K562 (cell line): ENCODE data around the gene HSD17B12. TPM values are rescaled to one million over a fixed set of nuclear protein-coding genes. Genes with fewer than 3 reads are reported as not detected.
A peak's percentile ranks its signal among the peaks of the same experiment; 100 is the strongest.

Experiments
- FOXK1 ChIP-seq: sonication (generic); formaldehyde crosslinking; IDR thresholded peaks from 2 replicates; pipeline ENCODE4 v1.8.0; 2022; ENCODE audit warnings: missing genetic modification reagents, mild to moderate bottlenecking, borderline replicate concordance
- FUS ChIP-seq: fragments of 200-400 bp; formaldehyde crosslinking; optimal IDR thresholded peaks from 2 replicates; pipeline ENCODE3; 2017; ENCODE audit warnings: low read depth, low read length
- HMGXB4 ChIP-seq: sonication (generic); formaldehyde crosslinking; IDR thresholded peaks from 2 replicates; pipeline ENCODE4 v1.8.1; 2023; ENCODE audit warnings: mild to moderate bottlenecking, missing genetic modification reagents
- IFI16 ChIP-seq: fragments of 250-450 bp; sonication (Bioruptor Pico); IDR thresholded peaks from 2 replicates; pipeline ENCODE4 v2.1.2; 2022; ENCODE audit warnings: mild to moderate bottlenecking, inconsistent platforms
- MXI1 ChIP-seq: IDR thresholded peaks from 2 replicates; pipeline ENCODE4 v1.6.1; 2011; ENCODE audit warnings: low read depth, mild to moderate bottlenecking, improper control_type of control experiment, low read length
- RUNX1 ChIP-seq: sonication (generic); IDR thresholded peaks from 2 replicates; pipeline ENCODE4 v1.6.1; 2016; ENCODE audit warnings: antibody characterized with exemption, low read depth
- THRAP3 ChIP-seq: fragments of 450-650 bp; IDR thresholded peaks from 2 replicates; pipeline ENCODE4 v1.6.1; 2016; ENCODE audit warnings: mild to moderate bottlenecking, inconsistent platforms, borderline replicate concordance
- USF2 ChIP-seq: sonication (generic); formaldehyde crosslinking; IDR thresholded peaks from 2 replicates; pipeline ENCODE4 v1.5.0; 2020; ENCODE audit warnings: missing genetic modification reagents
- ZNF134 ChIP-seq: fragments of 250-450 bp; sonication (Bioruptor Pico); conservative IDR thresholded peaks from 2 replicates; pipeline ENCODE4 v1.4.0; 2020
- ZNF140 ChIP-seq: fragments of 250-450 bp; sonication (Bioruptor Pico); IDR thresholded peaks from 2 replicates; pipeline ENCODE4 v1.8.0; 2021; ENCODE audit warnings: moderate library complexity, mild to moderate bottlenecking, inconsistent platforms
- ZNF143 ChIP-seq: sonication (generic); formaldehyde crosslinking; IDR thresholded peaks from 2 replicates; pipeline ENCODE4 v1.9.0; 2022; ENCODE audit warnings: mild to moderate bottlenecking, missing genetic modification reagents
- ZNF217 ChIP-seq: sonication (generic); formaldehyde crosslinking; IDR thresholded peaks from 2 replicates; pipeline ENCODE4 v1.8.0; 2022; ENCODE audit warnings: mild to moderate bottlenecking, missing genetic modification reagents
- polyA plus RNA-seq, 8 experiments: library from polyadenylated mRNA; depleted of rRNA in 4 of 8; stranded (reverse) in 5 of 8; unstranded in 3 of 8; fragments of >200 nt; fragmentation: Nextera tagmentation in 2 of 8; fragmentation: Illumina TruSeq in 1 of 8; extraction: Ambion mirVana in 2 of 8; extraction: Trizol in 1 of 8; gene quantifications; 2 replicates each; pipeline versions ENCODE4 v1.2.1 to v1.2.3, GENCODE V29; 2011 to 2014; ENCODE audit warnings: inconsistent platforms in 1 of 8, missing spikeins in 1 of 8
- total RNA-seq, 7 experiments: library from RNA; depleted of rRNA in 6 of 7; stranded (reverse); fragments of >200 nt in 6 of 7; fragmentation: Illumina TruSeq in 2 of 7; extraction: Trizol in 2 of 7; gene quantifications; 2 replicates each; pipeline versions ENCODE4 v1.2.1 to v1.2.3, GENCODE V29; 2011 to 2021; ENCODE audit warnings: low replicate concordance in 1 of 7
- TF ChIP-seq, protein P1 (sequence below): fragments of 250-450 bp; sonication (Bioruptor Pico); IDR thresholded peaks from 2 replicates; pipeline ENCODE4 v1.5.1; 2021; ENCODE audit warnings: mild to moderate bottlenecking
- TF ChIP-seq, protein P2 (sequence below): fragments of 450-650 bp; IDR thresholded peaks from 2 replicates; pipeline ENCODE4 v1.6.1; 2017; ENCODE audit warnings: antibody characterized with exemption
- TF ChIP-seq, protein P3 (sequence below): fragments of 250-450 bp; sonication (Bioruptor Pico); IDR thresholded peaks from 2 replicates; pipeline ENCODE4 v1.6.1; 2021; ENCODE audit warnings: mild to moderate bottlenecking
- TF ChIP-seq, protein P4 (sequence below): sonication (generic); formaldehyde crosslinking; IDR thresholded peaks from 2 replicates; pipeline ENCODE4 v1.8.0; 2023; ENCODE audit warnings: mild to moderate bottlenecking, missing genetic modification reagents
- TF ChIP-seq, protein P5 (sequence below): fragments of 450-650 bp; formaldehyde crosslinking; IDR thresholded peaks from 2 replicates; pipeline ENCODE4 v1.4.0; 2020; ENCODE audit warnings: mild to moderate bottlenecking, moderate library complexity

The HSD17B12 gene
- total and polyA plus RNA-seq, 9 of the 15 experiments (the other 6 are each of a cell fraction or from before 2014, with no cell fraction given): 9.1 to 34.5 (median 23.3) TPM

- no peak for TF ChIP-seq HMGXB4 (CRISPR knock-in tag)
- no peak for TF ChIP-seq RUNX1
- TF ChIP-seq, protein P1, sequence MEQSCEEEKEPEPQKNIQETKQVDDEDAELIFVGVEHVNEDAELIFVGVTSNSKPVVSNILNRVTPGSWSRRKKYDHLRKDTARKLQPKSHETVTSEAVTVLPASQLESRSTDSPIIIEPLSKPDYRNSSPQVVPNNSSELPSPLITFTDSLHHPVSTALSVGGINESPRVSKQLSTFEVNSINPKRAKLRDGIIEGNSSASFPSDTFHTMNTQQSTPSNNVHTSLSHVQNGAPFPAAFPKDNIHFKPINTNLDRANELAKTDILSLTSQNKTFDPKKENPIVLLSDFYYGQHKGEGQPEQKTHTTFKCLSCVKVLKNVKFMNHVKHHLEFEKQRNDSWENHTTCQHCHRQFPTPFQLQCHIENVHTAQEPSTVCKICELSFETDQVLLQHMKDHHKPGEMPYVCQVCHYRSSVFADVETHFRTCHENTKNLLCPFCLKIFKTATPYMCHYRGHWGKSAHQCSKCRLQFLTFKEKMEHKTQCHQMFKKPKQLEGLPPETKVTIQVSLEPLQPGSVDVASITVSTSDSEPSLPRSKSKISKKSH (CRISPR knock-in tag): no peak
- no peak for TF ChIP-seq ZNF140 (CRISPR knock-in tag)
- no peak for TF ChIP-seq ZNF143 (CRISPR knock-in tag)
- TF ChIP-seq FUS: no peak
- TF ChIP-seq MXI1: no peak
- TF ChIP-seq, protein P2, sequence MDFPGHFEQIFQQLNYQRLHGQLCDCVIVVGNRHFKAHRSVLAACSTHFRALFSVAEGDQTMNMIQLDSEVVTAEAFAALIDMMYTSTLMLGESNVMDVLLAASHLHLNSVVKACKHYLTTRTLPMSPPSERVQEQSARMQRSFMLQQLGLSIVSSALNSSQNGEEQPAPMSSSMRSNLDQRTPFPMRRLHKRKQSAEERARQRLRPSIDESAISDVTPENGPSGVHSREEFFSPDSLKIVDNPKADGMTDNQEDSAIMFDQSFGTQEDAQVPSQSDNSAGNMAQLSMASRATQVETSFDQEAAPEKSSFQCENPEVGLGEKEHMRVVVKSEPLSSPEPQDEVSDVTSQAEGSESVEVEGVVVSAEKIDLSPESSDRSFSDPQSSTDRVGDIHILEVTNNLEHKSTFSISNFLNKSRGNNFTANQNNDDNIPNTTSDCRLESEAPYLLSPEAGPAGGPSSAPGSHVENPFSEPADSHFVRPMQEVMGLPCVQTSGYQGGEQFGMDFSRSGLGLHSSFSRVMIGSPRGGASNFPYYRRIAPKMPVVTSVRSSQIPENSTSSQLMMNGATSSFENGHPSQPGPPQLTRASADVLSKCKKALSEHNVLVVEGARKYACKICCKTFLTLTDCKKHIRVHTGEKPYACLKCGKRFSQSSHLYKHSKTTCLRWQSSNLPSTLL: no peak
- TF ChIP-seq, protein P3, sequence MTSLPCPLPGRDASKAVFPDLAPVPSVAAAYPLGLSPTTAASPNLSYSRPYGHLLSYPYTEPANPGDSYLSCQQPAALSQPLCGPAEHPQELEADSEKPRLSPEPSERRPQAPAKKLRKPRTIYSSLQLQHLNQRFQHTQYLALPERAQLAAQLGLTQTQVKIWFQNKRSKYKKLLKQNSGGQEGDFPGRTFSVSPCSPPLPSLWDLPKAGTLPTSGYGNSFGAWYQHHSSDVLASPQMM: no peak
- TF ChIP-seq, protein P4, sequence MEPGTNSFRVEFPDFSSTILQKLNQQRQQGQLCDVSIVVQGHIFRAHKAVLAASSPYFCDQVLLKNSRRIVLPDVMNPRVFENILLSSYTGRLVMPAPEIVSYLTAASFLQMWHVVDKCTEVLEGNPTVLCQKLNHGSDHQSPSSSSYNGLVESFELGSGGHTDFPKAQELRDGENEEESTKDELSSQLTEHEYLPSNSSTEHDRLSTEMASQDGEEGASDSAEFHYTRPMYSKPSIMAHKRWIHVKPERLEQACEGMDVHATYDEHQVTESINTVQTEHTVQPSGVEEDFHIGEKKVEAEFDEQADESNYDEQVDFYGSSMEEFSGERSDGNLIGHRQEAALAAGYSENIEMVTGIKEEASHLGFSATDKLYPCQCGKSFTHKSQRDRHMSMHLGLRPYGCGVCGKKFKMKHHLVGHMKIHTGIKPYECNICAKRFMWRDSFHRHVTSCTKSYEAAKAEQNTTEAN (CRISPR knock-in tag): no peak
- no peak for TF ChIP-seq FOXK1 (CRISPR knock-in tag)
- TF ChIP-seq IFI16 (CRISPR knock-in tag): no peak
- TF ChIP-seq USF2 (CRISPR knock-in tag): no peak
- TF ChIP-seq, protein P5, sequence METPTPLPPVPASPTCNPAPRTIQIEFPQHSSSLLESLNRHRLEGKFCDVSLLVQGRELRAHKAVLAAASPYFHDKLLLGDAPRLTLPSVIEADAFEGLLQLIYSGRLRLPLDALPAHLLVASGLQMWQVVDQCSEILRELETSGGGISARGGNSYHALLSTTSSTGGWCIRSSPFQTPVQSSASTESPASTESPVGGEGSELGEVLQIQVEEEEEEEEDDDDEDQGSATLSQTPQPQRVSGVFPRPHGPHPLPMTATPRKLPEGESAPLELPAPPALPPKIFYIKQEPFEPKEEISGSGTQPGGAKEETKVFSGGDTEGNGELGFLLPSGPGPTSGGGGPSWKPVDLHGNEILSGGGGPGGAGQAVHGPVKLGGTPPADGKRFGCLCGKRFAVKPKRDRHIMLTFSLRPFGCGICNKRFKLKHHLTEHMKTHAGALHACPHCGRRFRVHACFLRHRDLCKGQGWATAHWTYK (CRISPR knock-in tag): peak; percentile 73; the same call in 1 of the 2 replicates
- no peak for TF ChIP-seq ZNF217
- no peak for TF ChIP-seq THRAP3
- TF ChIP-seq ZNF134: 0 out of 2 replicates have a peak, but pooled peaks have one; percentile 23
Observed at GRCh38 chr11:43693731-43694130, 13.2 kb downstream of the HSD17B12 start (continued).
